PC-3 (cell line): ENCODE results near the gene AGAP1.

Experiments
- CTCF ChIP-seq: fragments of 300-600 bp; sonication (generic); conservative IDR thresholded peaks from 2 replicates; pipeline ENCODE4 v1.5.1; 2017; ENCODE audit warnings: antibody characterized with exemption, low read depth, mild to moderate bottlenecking, low read length
- EZH2 ChIP-seq: fragments of 300-600 bp; sonication (generic); IDR thresholded peaks from one replicate; pipeline ENCODE4 v1.6.1; 2017; ENCODE audit warnings: antibody characterized with exemption, mild to moderate bottlenecking, low read length; ENCODE audit not compliant: unreplicated experiment

- TF ChIP-seq EZH2 (no peak), CTCF (no peak)
Measured at GRCh38 chr2:235678712-235679111, 184.9 kb downstream of the AGAP1 start.
